Stimulated activated CD4-positive, alpha-beta T cell treated with anti-CD3 and anti-CD28 coated beads, Interleukin-2, amount 100 ng/mL, for 48 hours (primary cell): ENCODE data around the gene ZNF582.

Experiments used
- DNase-seq, 2 donors: peaks; one replicate each; pipeline ENCODE4 v3.0.0-alpha.2; 2020

ZNF582 gene

DNA sequence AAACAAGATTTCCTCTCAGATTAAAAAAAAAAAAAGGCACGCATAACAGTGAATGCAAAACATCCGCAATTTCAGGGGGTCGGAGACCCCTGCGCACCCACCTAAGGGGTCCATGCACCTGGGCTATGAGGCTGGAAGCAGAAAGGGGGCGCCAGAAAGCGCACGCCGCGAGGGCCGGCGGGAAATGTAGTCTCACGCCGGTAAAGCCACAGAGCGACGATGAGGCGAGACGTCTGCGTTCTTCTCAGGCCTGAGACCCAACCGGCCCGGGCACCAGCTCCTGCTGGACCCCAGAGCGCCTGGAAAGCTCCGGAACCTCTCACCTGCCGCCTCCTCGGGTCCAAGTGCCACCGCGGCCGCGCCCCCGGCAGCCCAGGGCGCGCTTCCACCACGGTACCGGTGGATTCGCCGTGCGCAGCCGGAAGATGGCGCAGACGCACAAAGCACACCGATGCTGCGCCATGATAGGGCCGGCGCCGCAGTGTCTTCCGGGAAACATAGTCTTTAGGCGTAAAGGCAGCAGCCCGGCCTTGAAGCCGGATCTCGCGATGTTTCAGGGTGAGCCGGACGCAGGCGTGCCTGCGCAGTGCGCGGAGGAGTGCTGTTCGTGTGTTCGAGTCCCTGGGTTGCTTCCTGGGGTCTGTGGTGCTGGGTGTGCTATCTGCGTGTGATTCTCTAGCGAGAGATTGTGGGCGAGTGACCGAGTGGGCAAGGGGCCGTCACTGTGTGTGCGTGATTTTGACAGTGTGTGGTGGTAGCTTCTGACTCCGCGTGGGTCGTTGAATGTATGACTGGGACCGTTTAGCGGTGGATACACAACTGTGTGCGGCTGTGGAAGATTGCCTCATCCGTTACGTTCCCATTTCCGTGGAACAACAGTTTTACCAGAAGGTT is at the start of gene ZNF582:
Gene ZNF582 (minus strand): TSS at position 416 of the 894 bp plus-strand sequence. CDS start 1,782 bp downstream, outside the sequence.
- peak; percentile 77 to 83 for DNase-seq

DNA sequence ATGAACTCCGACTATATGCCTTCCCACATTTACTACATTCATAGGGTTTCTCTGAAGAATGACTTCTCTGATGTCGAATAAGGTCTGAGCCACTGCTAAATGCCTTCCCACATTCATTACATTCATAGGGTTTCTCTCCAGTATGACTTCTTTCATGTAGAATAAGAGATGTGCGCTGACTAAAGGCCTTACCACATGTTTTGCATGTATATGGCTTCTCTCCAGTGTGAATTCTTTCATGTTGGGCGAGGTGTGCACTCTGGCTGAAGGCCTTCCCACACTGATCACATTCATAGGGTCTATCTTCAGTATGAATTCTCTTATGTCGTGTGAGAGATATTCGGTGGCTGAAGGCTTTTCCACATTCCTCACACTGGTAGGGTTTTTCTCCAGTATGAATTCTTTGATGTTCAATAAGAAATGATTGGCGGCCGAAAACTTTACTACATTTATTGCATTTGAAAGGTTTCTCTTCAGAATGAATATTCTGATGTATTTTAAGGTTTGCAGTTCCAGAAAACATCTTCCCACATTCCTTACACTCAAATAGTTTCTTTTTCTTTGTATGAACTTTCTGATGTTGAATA is 48.0 kb upstream of the ZNF582 start:
- no peak for DNase-seq

DNA sequence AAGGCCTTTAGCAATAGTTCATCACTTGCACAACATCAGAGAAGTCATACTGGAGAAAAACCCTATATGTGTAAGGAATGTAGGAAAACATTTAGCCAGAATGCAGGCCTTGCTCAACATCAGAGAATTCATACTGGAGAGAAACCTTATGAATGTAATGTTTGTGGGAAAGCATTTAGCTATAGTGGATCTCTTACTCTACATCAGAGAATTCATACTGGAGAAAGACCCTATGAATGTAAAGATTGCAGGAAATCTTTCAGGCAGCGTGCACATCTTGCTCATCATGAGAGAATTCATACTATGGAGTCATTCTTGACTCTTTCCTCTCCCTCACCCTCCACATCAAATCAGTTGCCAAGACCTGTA is 30.6 kb upstream of the ZNF582 start:
- no peak for DNase-seq

DNA sequence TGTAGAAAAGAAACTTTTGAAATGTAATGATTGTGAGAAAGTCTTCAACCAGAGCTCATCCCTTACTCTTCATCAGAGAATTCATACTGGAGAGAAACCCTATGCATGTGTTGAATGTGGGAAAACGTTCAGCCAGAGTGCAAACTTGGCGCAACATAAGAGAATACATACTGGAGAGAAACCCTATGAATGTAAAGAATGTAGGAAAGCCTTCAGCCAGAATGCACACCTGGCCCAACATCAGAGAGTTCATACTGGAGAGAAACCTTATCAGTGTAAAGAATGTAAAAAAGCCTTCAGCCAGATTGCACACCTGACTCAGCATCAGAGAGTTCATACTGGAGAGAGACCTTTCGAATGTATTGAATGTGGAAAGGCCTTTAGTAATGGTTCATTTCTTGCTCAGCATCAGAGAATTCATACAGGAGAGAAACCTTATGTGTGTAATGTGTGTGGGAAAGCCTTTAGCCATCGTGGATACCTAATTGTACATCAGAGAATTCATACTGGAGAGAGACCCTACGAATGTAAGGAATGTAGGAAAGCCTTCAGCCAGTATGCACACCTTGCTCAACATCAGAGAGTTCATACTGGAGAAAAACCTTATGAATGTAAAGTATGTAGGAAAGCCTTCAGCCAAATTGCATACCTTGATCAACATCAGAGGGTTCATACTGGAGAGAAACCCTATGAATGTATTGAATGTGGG is 30.1 kb upstream of the ZNF582 start:
- DNase-seq: no peak

DNA sequence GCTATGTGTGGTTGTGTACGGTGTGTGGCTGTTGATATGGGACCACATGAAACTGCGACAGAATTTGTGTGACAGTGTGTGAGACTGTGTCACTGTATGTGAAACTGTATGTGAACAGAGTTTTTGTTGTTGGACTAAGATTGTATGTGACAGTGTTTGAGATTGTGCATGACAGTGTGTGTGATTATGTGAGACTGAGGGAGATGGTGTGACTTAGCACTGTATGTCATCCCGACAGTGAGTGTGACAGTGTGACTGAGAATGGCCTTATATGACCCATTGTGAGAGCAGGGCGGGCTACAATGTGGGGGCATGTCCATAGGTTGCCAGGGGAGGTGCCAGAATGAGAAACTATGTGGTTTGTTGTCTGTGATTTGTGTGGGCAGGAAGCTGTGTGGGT is 11.7 kb upstream of the ZNF582 start:
- DNase-seq: peak in 1 of 2 donors; percentile 1

DNA sequence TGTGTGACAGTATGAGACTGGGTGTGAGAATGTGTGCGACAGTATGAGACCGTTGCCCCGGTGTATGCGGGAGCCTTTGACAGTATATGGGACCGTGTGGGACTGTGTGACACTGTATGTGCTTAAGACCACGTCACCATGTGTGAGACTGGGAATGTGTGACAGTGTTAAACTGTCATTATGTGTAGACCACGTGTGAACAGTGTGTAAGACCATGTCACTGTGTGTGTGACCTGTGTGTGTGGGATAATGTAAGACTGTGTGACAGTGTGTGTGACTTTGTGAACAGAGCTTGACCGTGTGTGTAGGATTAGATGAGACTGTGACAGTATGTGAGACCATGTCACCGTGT is 11.3 kb upstream of the ZNF582 start:
- DNase-seq: no peak

DNA sequence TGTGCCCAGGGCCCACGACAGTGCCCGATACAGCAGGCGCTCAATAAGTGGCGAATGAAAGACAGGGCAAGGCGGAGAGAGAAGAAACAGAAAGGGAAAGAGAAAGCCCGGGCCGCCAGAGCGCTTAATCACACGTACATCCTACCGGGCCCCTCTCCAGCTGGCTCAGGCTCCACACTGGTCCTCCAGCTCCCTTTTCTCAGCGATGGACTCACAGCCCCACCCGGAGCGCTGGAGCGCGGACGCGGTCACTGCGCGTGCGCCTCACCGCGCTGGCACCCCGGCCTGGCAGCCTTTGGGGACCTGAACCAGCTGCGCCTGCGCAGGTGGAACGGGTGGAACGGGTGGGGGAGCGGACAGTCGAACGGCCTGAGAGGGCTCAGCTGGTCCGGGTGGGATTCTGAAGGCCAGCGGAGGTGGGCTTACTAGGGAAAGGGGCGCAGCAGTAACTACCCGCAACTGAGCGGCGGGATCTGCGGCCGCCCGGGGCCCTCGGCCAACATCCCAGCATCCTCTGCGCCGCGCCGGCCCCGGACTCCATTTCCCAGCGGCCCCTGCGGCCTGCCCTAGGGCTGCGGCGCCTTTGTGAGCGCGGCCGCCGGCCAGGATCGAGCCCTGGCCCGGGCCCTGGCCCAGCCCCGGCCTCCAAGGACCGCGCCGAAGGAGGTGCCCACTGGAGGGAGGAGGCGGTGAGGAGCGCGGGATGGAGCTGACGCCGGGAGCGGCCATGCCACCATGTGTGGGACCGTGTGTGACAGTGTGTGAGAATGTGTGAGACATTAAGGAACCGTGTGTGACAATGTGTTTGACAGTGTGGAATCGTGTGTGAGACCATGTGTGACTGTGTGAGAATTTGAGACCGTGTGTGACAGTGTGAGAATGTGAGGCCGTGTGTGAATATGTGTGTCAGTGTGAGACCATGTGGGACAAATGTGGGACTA is 10.7 kb upstream of the ZNF582 start, which contains the start of gene ZNF583:
Gene ZNF583 (plus strand): TSS at position 569 of the 941 bp plus-strand sequence. CDS start 2,783 bp downstream, outside the sequence.
- DNase-seq: peak; percentile 83 to 85

DNA sequence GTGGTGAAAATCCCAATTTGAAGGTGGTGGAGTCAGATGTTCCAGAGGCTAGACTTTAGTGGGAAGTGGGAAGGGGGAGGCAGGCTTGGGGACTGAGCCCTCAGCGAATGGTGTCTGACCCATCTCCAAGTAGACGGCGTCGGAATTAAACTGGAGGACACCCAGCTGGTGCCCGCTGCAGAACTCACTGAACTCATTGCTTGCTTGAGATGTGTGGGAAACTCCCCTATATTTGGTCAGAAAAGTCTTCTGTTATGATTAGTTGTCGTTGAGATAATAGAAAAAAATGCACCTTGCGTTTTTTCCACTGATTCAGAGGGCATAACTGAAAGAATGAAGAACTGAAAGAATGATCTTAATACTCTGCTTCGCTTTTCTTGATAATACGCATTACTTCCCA is 9.9 kb upstream of the ZNF582 start:
- DNase-seq: peak in 1 of 2 donors; percentile 1

DNA sequence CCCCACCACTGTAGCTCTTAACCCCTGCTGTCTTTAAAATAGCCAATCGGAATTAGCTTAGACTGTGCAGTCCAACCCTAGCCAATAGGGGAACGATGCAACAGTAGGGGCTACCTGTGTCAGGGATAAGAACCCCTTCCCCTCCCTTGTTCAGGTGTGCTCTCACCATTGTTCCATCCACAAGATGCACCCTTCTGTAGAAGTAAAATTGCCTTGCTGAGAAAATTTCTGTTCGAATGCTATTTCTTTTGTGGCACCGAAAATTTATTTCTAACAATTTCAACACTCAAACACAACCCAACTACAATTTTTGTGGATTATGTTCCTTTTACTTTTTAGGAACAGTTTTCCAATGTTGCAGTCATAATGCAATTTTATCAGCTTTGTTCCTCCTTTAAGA is 7.2 kb upstream of the ZNF582 start:
- DNase-seq: no peak

DNA sequence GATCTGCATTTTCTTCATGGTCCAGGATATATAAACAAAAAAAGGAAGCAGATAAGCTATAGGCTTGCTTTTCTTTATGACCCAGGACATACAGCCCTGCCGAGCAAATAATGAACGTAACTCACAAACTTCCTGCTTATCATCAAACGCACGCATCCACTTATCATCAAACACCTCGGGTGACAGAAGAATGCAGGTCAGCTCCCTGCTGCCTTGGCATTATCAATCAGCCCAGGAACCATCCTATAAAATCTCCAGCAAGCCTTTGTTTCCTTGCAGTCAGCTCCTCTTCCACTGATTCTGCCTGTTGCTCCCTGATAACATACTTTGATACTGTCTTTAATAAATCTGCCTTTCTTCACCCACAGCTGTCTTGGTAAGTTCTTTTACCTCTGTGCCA is 5.5 kb upstream of the ZNF582 start:
- no peak for DNase-seq

DNA sequence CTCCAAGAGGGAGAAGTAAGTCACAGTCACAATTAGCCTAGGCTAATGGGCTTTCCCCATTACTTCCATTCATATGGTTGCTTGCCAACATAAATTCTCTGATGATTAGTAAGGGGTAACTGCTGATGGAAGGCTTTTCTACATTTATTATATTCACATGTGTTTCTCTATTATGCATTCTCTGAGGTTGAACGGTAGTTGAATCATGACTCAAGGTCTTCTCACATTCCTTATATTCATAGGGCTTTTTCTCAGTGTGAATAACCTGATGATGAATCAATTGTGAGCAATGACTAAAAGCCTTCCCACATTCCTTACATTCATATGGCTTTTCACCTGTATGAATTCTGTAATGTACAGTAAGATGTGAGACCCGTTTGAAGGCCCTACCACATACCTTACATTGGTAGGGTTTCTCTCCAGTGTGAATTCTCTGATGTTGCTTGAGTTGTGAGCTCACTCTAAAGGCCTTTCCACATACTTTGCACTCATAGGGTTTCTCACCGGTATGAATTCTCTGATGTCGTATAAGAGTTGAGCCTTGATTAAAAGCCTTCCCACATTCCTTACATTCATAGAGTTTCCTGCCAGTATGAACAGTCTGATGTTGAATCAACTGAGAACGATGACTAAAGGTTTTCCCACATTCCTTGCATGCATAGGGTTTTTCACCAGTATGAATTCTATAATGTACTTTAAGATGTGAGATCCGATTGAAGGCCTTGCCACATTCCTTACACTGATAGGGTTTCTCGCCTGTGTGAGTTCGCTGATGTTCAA is 9.3 kb downstream of the ZNF582 start:
- no peak for DNase-seq

DNA sequence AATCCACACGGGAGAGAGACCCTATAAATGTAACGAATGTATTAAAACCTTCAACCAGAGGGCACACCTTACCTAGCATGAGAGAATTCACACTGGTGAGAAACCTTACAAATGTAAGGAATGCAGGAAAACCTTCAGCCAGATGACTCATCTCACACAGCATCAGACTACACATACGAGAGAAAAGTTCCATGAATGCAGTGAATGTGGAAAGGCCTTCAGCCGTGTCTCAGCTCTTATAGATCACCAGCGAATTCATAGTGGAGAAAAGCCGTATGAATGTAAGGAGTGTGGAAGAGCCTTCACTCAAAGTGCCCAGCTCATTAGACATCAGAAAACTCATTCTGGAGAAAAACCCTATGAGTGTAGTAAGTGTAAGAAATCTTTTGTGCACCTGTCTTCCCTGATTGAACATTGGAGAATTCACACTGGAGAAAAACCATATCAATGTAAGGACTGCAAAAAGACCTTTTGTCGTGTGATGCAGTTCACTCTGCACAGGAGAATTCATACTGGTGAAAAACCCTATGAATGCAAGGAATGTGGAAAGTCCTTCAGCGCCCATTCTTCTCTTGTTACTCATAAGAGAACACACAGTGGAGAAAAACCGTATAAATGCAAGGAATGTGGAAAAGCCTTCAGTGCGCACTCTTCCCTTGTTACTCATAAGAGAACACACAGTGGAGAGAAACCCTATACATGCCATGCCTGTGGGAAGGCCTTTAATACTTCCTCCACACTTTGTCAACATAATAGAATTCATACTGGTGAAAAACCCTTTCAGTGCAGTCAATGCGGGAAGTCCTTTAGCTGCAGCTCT is 16.0 kb downstream of the ZNF582 start:
- DNase-seq: no peak

DNA sequence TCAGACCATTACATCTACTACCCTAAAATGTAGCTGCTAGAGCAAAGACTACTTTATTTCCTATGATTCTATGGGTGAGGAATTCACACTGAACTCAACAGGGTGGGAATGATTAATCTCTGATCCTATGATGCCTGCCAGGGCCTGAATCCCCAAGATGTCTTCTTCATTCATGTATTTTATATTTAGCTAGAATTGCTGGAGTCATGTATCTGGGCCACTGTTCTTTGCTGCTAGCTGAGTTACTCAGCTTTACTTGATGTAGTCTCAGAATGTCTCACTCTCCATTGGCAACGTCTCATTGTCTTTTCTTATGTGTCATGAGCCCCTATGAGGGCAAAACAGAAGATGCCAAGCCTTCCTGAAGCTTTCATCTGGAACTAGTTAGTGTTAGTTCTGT is 21.1 kb downstream of the ZNF582 start:
- no peak for DNase-seq

DNA sequence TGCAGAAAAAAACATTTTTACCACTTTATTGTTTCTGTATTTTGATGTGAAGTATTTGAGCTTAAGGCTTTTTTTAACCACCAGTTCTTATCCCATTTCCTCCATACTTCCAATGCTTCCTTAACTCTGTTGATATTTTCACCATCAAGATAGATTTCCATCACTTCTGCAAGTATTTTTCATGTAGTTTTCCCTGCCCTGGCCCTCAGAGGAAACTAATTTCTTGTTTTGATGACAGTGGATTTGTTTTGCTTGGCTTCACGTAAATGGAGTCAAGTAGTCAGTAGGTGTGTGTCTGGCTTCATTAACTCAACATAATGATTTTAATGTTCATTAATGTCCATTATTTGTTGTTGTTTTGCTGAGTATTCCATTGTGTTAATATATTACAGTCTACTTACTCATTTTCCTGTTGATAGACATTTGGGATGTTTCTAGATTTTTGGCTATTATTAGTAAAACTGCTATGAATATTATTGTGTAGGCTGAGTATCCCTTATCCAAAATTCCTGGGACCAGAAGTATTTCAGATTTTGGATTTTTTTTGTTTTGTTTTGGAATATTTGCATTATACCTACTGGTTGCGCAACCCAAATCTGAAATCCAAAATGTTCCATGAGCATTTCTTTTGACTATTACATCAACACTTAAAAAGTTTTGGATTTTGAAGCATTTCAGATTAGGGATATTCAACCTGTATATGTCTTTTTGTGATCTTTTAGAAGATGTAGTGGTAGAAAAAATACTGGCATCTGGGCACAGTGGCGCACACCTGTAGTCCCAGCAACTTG is 23.3 kb downstream of the ZNF582 start:
- DNase-seq: no peak

DNA sequence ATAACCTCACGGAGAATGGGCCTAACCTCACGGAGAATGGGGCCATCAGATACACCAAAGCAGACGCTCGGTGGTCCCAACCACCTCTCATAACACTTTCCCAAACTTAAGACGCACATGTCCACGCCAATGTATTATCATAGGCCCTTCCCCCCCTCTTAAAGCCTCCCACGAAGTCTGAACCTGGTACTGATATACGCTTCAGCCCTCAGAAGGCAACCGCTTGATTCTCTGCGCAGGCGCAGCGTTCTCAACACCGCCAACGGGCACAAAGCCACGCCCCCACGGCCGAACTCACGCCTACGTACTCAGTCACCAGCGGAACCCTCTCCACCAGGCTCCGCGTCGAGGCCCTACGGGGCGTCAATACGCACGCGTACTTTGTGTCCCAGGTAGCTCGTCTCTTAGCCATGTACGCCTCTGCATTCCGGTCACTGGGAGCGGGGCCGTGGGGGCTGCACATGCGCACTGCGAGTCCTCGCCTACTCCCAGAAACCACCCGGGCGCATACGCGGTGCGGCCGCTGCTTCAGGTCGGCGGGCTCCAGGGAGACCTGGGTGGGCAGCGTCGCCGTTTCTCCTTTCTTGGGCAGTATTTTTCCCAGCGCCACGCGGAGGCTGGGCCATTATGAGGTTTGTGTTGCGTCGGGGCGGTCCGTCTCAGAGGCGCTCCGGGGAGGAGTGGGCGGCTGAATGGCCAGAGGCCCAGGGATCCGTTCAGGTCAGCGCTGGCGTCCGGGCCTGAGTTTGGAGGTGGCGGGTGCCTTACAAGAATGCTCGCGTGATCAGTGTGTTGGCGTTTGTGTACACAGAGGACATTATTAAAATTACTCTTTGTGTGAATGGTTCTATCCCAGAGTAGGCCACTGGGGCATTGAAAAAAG is 25.3 kb downstream of the ZNF582 start:
- peak; percentile 57 to 66 for DNase-seq

DNA sequence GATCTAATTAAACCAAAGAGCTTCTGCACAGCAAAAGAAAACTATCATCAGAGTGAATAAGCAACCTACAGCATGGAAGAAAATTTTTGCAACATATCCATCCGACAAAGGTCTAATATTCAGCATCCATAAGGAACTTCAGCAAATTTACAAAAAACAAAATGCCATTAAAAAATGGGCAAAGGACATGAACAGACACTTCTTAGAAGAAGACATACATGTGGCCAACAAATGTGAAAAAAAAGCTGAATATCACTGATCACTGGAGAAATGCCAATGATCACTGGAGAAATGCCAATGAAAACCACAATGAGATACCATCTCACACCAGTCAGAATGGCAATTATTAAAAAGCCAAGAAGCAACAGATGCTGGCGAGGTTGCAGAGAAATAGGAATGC is 32.5 kb downstream of the ZNF582 start:
- no peak for DNase-seq

DNA sequence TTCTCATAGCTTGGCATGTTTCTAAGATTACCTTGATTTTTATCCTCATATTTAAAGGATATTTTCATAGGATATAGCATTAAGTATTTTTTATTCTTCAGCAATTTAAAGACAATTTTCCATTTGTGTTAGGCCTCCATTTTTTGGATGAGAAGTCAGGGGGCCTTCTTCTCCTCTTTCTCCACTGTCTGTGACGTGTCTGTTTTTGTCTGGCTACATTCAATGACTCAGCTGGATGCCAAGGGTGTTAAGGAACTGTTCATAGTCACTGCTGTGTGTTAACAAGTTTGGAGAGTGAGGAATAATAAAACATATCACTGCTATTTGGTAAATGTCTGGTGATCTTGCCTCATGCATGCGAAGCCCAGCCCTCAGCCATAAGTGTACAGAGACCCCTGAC is 36.4 kb downstream of the ZNF582 start:
- no peak for DNase-seq

DNA sequence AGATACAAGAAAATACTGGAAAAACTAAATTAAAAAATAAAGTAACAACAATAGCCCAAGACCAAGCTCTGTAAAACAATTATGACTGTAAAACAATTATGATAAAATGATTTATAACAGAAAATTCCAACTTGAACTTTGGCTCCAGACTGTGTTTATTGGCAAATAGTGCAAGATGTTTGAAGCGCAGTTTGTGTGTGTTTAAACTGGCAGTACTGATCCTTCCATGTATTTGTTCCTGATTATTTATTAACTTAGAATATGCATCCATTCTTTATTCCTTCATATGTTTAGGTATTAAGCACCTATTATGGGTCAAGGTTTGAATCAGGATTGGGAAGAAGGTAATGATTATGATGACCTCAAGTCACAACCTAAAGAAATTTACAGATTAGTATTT is 37.8 kb downstream of the ZNF582 start:
- no peak for DNase-seq

DNA sequence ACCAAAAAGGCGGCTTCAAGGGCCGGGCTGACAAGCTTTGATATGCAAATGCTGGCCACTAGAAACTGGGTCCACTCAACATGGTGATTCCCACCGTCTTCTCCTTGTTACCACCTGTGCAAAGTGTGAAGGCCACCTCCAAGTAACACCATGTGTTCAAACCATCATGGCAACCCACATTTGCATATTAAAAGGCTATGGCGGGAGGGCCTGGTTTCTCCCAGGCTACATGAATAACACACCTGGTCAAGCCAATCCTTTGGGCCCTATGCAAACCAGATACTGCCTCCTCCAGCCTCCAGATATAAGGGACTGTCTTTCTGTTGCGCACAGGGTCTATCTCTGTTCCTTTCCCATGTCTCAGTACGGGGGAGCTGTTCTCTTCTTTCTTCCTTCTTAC is 42.1 kb downstream of the ZNF582 start:
- no peak for DNase-seq
